Myocyte (in vitro differentiated cells): ENCODE data around the gene PRKN. TPM values are rescaled to one million over a fixed set of nuclear protein-coding genes. Genes with fewer than 3 reads are reported as not detected.

Experiments
- DNase-seq: peaks from one replicate; pipeline ENCODE4 v3.0.0-alpha.2; 2012; ENCODE audit warnings: low read depth
- total RNA-seq: library from RNA; depleted of rRNA; stranded (reverse); fragments of >200 nt; gene quantifications from 2 replicates; pipeline ENCODE4 v1.2.3, GENCODE V29; 2014

PRKN gene
- total RNA-seq, 1 donor from 2014 or later: 8.9 TPM

DNA sequence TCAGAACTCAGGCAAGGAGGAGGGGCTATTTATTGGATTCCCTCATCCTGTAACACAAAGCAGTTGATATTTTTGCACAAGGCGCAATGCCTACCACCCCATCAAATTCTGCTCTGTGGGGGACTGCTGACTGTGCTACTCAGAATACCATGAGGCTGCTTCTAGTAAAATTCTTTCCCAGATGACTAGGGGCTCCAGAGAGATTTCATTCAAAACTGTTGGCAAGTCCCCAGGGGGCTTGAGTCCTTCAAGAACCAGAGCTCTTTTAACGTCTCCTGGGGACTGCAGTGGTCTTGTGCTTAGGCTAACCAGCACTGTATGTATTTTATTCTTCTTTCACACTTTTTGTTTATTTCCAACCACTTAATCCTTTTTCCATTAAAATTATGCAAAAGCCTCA lies 1087.8 kb downstream of the PRKN start:
- DNase-seq: no peak

DNA sequence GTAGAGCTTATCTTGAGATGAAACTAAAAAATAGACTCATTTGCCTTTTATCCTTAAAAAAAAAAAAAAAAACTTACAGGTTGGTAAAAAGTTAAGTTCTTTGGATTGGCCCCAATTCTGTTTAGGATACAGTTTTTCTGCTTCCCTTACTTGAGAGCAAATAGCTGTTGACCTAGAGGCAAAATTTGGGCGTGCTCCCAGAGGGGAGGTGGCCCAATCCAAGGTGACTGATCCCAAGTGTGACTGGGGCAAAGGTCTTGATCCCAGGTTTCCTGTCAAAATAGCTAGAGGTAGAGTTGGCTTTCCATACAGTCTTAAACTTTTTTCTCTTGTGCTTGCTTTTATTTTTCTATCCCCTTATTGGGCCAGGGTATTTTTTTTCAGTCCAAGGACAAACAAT lies 1089.9 kb downstream of the PRKN start:
- DNase-seq: no peak

DNA sequence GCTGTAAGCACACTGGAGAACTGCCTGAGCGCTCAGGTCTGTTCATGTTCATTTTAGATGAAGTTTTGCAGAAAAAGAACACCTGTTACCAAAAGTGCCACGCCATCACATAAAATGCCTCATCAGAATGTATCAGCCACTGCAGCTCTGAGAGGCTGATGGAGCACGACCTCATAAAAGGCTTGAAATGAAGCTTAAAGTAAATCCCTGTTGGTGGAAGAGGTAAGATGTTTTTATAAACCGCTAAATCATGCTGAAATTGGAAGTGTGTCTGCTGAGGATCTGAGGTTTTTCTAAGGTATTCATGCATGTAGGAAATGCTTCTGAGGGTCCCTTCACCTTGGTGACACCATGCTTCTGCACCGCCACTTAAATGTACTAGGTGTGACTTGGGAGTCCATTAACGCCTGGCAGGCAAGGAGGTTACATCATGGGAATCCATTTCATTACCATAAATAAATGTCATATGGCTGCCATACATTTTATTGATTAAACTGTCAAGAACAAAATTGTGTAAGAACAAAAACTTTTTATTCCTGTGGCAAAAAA lies 1090.6 kb downstream of the PRKN start:
- DNase-seq: no peak

DNA sequence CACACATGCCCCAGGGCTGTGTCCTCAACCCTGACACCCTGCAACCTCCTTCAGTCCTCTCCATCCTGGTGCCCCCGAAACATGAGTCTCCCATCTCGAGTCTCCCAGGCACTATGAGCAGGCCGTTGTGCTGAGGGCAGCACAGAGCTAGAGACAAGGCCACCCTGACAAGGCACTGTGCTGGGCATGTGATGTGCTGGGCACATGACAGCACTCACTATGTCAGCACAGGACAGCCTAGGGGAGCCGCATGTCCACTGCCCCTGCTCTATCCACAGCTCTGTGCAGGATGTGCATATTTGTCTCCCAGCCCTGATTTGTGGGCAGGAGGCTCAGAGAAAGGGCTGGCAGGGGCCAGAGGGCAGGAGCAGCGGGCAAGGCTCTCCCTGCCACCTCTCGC lies 1091.6 kb downstream of the PRKN start:
- DNase-seq: no peak

DNA sequence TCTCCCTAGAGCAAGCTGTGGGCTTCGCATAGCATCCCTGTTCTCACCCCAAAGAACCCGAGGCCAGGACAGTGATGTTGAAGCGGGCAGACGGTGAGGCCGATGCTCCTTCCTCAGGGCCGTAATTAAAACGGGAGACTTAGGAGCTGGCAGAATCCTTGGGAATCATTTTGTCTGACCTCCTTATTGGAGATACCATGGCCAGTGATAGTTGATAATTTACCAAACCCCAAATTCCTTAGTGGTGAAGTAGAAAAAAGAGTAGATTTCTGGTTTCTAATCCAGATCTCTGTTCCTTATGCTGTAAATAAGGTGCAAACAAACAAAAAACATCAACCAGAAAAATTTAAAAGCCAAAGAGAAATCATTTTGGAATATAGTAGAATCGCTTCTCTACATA lies 1092.7 kb downstream of the PRKN start:
- DNase-seq: no peak

DNA sequence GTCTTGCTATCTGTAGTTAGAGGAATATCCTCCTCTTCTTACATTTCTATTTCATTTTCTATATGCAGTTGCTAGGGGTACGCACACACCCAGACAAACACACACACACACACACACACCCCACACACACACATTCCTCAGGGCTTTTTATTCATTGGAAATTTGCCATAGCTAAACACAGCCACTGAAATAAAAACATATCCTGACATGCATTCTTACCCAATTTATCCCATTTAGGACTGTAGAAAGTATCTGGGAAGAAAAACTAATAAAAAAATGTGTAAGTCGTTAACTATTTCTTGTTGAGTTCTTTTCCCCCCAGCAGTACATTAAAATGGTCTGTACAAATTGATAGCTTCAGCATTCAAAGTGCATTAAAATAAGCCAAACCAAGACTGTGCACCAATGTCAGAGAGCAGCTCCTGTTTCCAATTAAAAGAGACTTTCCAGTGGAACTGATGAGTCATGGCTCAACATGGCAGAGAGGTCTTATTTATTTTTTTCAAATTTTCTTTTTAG lies 1095.8 kb downstream of the PRKN start:
- DNase-seq: peak; percentile 67

DNA sequence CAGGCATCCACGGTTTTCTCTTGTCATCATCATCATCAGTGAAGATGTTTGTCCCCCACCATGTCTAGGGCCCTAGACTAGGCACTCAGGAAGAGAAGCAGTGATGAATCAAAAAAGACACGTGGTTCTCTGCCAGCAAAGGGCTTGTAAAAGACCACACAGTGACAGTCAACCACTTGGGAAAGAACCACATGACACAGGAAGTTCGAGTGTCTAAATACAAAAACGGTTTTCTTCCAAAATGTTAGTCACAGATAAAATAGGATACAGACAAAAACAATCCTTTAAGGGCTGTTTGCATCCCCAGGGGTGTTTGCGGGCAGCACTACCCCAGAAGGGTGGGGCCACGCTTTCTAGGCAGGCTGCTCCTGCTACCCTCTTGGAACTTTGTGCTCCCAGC lies 1096.9 kb downstream of the PRKN start:
- DNase-seq: peak; percentile 22

DNA sequence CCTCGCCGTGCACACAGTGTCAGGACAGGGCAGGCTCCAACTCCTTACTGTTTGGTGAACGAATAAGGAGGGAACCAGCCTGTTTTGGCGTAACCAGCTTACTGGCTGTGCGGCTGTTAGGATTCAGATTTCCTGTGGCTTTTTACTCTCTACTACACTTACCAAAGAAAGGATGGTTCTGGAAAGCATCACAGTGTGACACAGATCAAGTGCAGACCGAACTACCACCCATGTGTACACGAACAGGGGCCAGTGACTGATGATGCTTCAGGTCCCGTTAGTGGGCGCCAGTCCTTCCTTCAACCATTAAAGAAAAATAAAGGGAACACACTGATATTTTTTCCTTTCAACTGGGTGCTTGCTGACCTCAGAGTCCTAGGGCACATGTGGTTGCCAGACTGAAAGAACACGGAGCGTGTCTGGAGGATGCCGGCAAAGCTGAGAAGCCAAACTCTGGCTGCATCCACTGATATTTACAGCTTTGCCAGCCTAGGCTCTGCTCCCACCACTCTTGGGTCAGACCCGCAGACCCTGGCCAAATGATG lies 1101.4 kb downstream of the PRKN start:
- DNase-seq: no peak

DNA sequence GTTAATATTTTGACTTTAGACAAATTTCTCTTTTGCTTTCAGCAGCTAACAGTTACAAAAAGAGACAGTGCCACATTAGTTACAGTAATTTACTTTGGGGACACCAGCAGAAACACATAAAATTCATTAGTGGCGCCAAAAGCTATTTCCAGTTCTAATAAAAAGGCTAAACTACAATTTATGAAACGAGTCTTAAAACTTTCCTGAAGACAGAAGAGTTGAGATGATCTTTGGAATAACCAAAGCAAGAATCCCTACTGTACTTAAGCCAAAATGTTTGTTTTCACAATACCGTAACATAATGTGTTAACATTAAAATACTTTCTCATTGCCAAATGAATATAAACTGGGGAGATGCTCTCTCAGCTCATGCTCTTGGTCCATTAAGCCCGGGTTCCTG lies 1103.5 kb downstream of the PRKN start:
- DNase-seq: no peak

DNA sequence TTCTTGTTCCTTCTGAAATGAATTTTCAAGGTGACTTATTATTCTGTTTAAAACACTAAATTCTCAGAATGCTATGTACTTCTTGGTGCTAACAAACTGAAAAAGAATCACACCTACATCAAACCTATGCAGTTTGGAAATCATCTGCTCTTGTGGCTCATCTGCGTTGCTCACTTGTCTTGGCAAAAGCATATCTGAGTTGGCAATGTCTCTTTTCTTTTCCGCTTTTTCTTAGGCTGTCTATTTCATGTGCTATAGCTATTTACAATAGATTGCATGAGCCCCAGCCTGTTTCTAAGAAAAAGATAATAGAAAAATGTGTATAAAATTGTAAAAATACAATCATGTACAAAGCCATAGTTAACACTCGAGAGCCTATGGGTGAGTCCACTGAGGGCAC lies 1104.8 kb downstream of the PRKN start:
- no peak for DNase-seq

DNA sequence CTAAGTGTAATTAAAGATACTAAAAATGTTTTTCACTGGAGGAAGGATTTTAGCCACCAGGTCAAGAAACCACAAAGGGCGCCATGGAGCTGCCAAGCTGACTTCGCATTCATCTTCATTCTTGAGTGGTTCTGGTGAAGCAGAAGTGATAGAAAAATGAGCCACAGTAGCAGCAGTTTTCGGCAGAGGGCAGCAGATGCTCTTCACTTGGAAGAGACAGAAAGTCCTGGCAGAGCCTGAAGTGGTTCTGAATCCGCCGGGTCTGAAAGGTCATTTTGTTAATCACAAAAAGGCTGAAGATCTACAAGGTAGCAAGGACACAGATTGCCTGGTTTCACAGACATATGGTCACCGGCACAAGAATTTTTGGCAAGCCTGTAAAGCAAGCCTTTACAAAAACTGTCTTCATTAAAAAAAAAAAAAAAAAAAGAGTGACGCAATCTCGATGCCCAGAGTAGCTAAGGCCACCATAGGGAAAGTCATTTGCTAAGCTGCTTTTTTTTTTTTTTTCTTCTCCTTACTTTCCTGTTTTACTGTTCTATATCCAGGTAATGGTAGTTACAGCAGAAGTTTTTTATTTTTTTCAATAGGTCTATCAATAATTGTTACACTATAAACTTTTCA lies 1108.6 kb downstream of the PRKN start:
- DNase-seq: peak; percentile 78

DNA sequence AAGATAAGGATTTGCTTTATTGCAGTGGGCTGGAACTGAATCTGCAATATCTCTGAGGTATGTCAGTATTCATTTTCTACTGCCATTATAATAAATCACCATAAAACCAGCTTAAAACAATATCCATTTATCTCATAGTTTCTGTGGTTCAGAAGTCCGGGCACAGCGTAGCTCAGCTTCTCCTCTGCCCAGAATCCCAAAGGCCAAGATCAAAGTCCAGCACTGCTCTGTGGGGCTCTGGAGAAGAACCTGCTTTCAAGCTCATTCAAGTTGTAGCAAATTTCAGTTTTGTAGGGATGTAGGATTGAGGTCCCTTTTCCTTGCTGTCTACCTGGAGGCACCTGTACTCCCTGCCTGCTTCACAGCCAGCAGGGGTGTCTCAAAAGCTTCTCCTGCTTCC lies 1113.9 kb downstream of the PRKN start:
- DNase-seq: no peak

DNA sequence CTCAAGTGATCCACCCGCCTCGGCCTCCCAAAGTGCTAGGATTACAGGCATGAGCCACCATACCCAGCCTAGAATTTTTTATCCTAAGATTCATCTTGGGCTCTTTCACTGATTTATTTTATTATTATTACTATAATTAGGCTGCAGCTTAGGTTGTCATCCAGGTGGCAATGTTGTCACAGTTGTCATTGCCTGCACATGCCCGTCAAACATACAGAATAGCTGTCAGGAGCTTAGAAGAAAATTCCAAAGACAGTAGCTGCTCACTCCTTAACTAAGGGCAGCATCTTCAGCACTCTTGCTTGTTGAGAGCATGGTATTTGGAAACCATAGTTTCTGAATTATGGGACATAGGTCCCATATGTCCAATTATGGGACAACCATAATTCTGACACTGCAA lies 1118.8 kb downstream of the PRKN start:
- DNase-seq: no peak

DNA sequence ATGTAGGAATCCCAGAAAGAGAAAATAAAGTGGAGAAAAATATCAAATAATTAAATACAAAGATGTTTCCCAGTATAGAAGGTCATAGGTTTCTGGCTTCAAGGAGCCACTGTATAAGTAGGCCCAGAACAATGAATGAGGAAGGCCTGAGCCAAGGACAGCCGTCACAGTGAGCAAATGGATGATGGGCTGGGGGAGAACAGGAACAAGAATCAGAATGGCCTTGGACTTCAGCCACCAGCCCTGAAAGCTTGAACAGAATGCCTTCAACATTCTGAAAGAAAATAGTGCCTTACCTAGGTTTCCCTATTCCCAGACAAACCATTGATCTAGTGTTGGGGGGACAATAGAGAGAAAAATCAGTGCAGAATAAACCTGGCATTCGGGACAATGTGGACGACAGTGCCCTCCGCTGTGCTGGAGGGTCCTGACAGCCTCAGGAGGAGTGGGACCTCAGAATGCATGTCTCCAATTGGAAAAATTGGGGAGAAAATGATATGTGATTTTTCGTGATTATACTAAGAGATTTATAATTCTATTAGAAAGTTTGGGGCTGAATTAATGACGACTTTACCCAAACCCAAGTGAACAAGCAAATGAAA lies 1119.8 kb downstream of the PRKN start:
- DNase-seq: no peak

DNA sequence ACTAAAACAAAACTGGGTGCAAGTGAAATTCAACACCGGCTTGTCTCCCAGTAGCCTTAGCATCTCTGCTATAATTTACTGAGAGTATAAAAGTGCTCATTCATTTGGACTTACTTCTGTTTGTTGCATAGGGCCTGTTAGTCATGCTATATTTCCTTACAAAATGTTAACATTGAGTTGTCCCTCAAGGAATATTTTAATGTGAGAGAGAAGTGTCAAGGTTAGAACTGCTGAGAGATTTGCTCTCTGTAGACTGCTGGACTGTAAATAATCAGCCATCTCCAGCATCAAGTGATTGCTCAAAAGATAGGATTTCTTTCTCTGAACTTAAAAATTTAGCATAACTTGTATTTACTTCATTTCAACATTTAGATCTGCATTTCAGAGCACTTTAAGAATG lies 1125.2 kb downstream of the PRKN start:
- no peak for DNase-seq

DNA sequence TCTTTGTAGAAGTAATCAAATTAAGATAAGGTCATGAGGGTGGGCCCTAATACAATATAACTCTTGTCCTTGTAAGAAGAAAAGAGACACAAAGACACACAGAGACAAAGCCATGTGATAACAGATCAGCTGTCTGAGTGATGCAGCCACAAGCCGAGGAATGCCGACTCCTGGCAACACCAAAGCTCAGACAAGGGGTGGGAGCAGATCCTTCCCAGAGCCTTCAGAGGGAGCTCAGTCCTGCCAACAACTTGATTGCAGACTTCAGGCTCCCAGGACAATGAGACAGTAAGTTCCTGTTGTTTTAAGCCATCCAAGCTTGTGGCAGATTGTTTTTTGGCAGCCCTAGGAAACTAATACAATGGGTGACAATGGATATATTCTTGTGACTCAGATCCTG lies 1128.7 kb downstream of the PRKN start:
- DNase-seq: peak; percentile 13

DNA sequence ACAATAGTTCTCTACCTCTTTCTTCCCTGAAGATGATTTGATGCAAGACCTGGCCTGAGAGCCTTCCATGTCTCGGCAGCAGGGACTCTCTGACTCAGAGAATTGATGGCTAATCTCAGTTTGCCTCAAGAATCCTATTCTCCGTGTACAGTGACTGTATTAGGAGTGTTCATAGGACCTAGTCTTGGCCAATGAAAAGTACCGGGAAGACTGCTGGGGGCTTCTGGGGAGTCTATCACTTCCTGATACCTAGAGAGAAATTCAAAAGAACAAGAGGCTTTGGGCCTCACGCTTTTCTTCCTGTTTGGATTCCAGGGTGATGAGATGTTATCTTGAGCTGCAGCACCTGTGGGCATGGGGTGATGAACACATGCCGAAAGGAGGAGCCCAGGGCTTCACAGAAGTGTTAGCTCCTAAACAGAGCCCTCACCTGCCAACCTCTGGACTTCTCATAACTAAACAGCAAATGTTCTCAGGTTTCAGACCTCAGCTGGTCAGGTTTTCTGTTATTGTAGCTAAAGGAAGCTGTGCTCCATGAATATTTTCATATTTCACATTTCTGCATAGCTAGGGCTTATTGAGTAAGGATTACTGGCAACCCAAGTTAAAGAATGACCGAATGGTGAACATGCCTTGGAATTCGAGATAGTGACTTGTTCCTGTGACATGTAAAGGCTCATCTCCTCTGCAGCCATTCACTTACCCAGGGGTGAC lies 1130.6 kb downstream of the PRKN start:
- no peak for DNase-seq

DNA sequence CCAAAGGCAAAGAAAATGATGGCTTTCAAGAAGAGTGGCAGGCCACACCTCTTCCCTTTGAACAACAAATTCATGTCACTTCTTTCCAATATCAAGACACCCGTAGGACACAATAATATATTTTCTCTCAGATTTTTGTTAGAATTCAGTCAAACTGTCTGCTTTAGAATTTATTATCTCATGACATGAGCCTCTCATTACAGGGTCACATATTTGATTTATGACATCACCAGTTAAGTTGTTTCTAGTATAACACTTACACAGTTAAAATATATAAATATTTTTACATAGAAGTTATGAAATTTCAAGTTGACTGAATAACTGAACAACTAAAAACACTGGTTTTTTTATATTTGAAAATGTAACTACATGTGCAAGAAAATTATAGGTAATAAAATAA lies 1133.2 kb downstream of the PRKN start:
- no peak for DNase-seq

DNA sequence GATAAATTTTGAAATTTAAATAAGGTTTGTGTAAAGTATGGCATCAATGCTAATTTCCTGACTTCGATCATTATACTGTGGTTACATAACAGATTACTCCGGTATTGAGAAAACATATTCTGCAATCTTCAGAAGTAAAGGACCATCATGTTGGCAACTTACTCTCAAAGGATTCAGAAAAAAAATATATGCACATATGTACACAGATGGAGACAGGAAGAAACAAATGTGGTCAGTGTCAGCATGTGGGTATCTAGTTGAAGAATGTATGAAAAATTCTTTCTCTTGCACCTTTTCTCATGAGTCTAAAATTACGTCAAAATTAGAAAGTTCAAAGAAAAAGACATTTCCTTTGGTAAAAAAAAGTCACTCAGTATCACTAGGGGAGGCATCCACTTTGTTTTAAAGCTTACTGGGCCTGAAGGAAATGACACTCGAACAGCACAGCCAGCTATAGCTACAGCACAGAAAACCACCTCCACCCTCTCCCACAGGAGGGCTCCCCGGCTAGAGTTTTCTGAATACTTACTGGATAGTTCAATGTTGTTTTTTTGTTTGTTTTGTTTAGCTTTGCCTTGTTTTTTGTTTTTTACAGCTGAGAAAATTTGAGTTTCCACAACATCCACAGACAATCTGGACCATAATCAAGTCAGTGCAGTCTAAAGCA lies 1136.5 kb downstream of the PRKN start:
- no peak for DNase-seq

DNA sequence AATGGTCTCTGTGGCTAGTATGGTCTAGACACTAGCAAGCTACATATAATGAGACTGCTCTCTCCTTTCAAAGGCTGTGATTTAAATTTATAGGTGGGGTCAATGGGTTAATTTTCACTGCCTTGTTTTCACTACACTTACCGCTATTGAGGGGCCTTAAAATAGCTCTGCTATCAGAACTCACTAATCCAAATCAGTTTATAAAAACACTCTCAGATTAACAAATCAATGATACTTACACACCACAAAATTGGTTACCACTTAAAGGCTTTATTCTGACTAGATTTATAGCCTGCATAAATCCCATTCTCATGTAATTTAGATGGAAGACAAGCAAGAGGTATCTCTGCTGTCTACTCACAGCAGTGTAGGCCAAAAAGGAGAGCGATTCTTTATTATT lies 1140.7 kb downstream of the PRKN start:
- no peak for DNase-seq

DNA sequence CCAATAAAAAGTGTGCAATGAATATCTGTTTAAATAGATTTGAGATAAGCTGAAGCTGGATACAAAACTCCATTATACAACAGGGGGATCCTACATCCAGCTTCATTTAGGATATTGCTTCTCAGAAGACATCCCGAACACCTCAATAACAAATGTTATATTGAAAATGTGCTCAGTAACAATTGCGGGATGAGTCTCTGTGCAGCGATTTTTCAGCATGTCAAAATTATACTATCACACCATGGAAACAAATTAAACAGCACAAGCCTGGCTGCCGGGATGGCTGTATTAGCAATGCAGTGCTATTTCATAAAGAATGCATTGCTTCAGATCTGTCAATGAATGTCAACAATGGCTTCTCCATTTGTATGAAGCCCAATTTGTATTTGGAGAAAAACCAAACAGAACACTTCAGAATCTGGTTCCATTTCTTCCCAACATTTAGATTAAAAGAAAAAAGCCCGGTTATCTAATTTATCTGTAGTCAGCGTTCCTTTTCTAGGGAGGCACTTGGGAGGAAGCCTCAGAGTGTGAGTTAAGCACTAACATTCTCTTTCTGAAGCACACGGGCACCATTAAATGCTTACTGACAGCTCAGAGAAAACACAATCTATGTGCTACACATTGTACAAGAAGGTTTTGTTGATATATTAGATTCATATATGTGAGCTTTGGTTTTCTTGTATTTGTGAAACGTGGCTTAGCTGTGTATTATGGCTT lies 1142.8 kb downstream of the PRKN start:
- DNase-seq: no peak
